Natural killer cell treated with Interleukin-12 subunit alpha and Interleukin-12 subunit beta and Interleukin-15 and Interleukin-18, amount 100 ng/mL, for 72 hours (primary cell): Measurements from ENCODE around the gene SEBOX. TPM values are rescaled to one million over a fixed set of nuclear protein-coding genes. Genes with fewer than 3 reads are reported as not detected.

Source experiments
- ATAC-seq, 2 donors: fragments of 150-1000 bp; cut with Tn5 transposase in 1 of 2; sonication (Bioruptor Pico), chemical (Tn5 transposase) in 1 of 2; 2 replicates each; pipeline ENCODE4 v1.10.0; 2021
- DNase-seq: peaks from one replicate; pipeline ENCODE4 v3.0.0; 2022; ENCODE audit warnings: low spot score
- H3K27ac Mint-ChIP-seq, 2 donors: 1 replicate in 1 of 2; 2 replicates in 1 of 2; pipeline ENCODE4 v1.8.0; 2022; ENCODE audit warnings: mixed read lengths in 2 of 2, mild to moderate bottlenecking in 1 of 2, moderate library complexity in 1 of 2
- H3K27me3 Mint-ChIP-seq, 2 donors: 1 replicate in 1 of 2; 2 replicates in 1 of 2; pipeline ENCODE4 v1.8.0; 2022; ENCODE audit warnings: mixed read lengths in 2 of 2
- H3K36me3 Mint-ChIP-seq: one replicate; pipeline ENCODE4 v1.8.0; 2022; ENCODE audit warnings: mixed read lengths
- H3K4me1 Mint-ChIP-seq, 2 donors: 1 replicate in 1 of 2; 2 replicates in 1 of 2; pipeline ENCODE4 v1.8.0; 2022; ENCODE audit warnings: low read depth in 2 of 2, mixed read lengths in 2 of 2, mild to moderate bottlenecking in 1 of 2
- H3K4me3 Mint-ChIP-seq: one replicate; pipeline ENCODE4 v1.8.0; 2022; ENCODE audit warnings: mixed read lengths
- H3K9me3 Mint-ChIP-seq: 2 replicates; pipeline ENCODE4 v1.8.0; 2022; ENCODE audit warnings: mixed read lengths
- total RNA-seq, 2 donors: library from RNA; stranded (reverse); gene quantifications; one replicate each; pipeline ENCODE4 v1.2.3, GENCODE V29; 2022

The SEBOX gene
- total RNA-seq, 2 donors from 2014 or later = not detected

GRCh38 chr17:28398280-28398981 lies 33.4 kb upstream of the SEBOX start:
- Mint-ChIP-seq H3K4me3 (no peak overlapping the region), H3K27ac (peak overlapping the region in 1 of 2 donors; percentile 33), H3K27me3 (no peaks in the 10 kb centered on the region), H3K36me3 (no peaks in the 10 kb centered on the region), H3K4me1 (peaks cover 0 to 4% of the 10 kb centered on the region in 2 donors), H3K9me3 (no peaks in the 10 kb centered on the region)
- no peak for DNase-seq
- no peak for ATAC-seq

DNA sequence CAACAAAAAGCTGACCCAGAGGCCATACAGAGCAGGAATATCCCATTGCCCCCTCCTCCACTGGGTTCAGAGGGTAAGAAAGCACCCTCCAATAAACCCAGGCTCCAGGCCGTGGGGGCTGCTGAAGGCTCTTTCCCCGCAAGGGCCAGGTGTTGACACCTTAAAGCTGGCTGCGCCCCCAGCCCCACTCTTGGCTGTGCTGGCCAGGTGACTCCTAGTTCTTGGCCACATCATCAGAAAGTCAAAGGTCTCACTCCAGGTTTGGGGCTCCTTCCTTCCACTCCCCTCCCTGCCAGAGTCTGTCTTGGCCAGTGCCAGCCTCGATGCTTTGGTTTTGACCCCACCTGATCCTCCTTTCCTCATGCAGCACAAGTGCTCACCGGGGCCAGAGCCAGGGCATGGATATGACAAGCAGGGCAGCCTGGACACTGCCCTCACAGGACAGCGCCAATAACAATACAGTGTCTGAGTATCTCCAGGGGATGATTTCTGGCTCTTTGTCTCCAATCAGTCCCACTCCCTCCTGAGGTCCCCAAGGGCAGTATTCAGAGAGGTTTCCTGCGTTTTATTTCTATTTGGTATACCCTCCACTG lies 32.8 kb upstream of the SEBOX start:
- peaks cover 0 to 4% of the 10 kb centered on the region in 2 donors for H3K4me1 Mint-ChIP-seq
- no peaks in the 10 kb centered on the region for H3K36me3 Mint-ChIP-seq
- H3K9me3 Mint-ChIP-seq = no peaks in the 10 kb centered on the region
- ATAC-seq (no peak), DNase-seq (no peak)
- H3K27ac Mint-ChIP-seq = peak overlapping the region in 1 of 2 donors; percentile 33
- no peaks in the 10 kb centered on the region for H3K27me3 Mint-ChIP-seq
- no peak overlapping the region for H3K4me3 Mint-ChIP-seq

DNA sequence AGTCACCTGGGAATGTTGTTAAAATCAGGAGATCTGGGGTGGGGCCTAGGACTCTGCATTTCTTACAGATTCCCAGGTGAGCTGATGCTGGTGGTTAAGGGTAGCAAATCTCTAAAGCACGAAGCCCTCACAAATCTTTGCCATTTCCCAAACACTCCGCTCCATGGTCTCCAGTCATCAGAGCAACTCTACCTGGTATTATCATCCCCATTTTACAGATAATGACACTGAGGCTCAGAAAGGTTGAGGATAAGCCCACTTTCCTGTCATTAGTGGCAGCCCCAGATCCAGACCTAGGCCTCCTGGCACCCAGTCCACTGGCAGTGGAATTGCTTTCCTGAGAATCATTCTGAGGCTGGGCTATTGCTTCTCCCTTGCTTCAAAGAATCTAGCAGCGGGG lies 32.3 kb upstream of the SEBOX start:
- H3K36me3 Mint-ChIP-seq = no peaks in the 10 kb centered on the region
- DNase-seq (no peak), ATAC-seq (no peak)
- no peak overlapping the region for H3K27ac Mint-ChIP-seq
- H3K4me3 Mint-ChIP-seq = no peak overlapping the region
- peaks cover 0 to 4% of the 10 kb centered on the region in 2 donors for H3K4me1 Mint-ChIP-seq
- no peaks in the 10 kb centered on the region for H3K27me3 Mint-ChIP-seq
- no peaks in the 10 kb centered on the region for H3K9me3 Mint-ChIP-seq

DNA sequence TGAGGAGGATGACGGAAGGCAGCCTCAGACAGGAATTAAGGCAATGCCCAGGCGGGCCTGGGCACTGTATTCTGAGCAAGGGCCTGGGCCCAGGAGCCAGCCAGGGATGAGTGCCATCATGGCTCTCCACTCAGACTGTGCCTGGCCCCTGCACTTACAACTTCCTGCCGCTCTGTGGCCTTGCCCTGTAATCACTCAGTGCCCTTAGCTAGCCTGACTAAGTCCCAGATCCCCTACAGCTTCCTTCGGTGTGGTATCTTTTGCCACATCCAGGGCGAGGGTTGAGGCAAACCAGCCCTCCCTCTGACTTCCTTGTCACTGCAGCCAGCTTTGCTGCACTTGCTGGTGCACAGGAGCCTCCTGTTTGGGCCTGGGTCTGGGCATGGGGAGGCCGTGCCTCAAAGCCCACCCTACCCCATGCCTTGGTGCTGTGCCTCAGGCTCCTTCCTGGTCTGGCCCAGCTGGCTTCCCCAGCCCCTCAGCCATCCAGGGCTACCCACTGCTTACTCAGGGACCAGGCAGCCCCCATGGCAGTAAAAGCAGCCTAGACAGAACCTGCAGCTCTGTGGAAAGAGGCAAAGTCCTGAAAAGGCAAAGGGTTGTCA lies 31.7 kb upstream of the SEBOX start:
- no peaks in the 10 kb centered on the region for H3K36me3 Mint-ChIP-seq
- DNase-seq (no peak), ATAC-seq (no peak)
- no peaks in the 10 kb centered on the region for H3K9me3 Mint-ChIP-seq
- H3K4me1 Mint-ChIP-seq = peaks cover 0 to 4% of the 10 kb centered on the region in 2 donors
- no peak overlapping the region for H3K27ac Mint-ChIP-seq
- H3K27me3 Mint-ChIP-seq = no peaks in the 10 kb centered on the region
- H3K4me3 Mint-ChIP-seq = no peak overlapping the region

- ATAC-seq = no peak
- H3K27me3 Mint-ChIP-seq = no peaks in the 10 kb centered on the region
- H3K4me3 Mint-ChIP-seq = no peak overlapping the region
- H3K27ac Mint-ChIP-seq = no peak overlapping the region
- no peak for DNase-seq
- no peaks in the 10 kb centered on the region for H3K9me3 Mint-ChIP-seq
- peaks cover 0 to 4% of the 10 kb centered on the region in 2 donors for H3K4me1 Mint-ChIP-seq
- H3K36me3 Mint-ChIP-seq = no peaks in the 10 kb centered on the region
Observed at GRCh38 chr17:28395968-28396367, 31.0 kb upstream of the SEBOX start.

DNA sequence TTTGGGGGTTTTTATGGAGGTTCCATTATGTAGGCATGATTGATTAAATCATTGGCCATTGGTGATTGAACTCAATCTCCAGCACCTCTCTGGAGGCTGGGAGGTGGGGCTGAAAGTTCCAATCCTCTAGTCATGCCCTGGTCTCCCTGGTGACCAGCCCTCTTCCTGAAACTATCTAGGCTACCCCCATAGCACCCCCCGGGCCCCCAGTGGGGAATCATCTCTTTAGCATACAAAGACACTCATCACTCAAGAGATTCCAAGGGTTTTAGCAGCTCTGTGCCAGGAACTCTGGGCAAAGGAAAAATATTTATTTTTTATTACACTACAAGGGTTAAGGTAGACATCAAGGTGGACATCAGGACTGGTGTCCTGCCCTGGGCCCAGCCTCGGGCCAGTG lies 30.4 kb upstream of the SEBOX start:
- no peaks in the 10 kb centered on the region for H3K27me3 Mint-ChIP-seq
- ATAC-seq (no peak), DNase-seq (no peak)
- H3K4me3 Mint-ChIP-seq = no peak overlapping the region
- no peak overlapping the region for H3K27ac Mint-ChIP-seq
- peaks cover 3% of the 10 kb centered on the region for H3K36me3 Mint-ChIP-seq
- H3K4me1 Mint-ChIP-seq = peaks cover 0 to 4% of the 10 kb centered on the region in 2 donors
- H3K9me3 Mint-ChIP-seq = no peaks in the 10 kb centered on the region

DNA sequence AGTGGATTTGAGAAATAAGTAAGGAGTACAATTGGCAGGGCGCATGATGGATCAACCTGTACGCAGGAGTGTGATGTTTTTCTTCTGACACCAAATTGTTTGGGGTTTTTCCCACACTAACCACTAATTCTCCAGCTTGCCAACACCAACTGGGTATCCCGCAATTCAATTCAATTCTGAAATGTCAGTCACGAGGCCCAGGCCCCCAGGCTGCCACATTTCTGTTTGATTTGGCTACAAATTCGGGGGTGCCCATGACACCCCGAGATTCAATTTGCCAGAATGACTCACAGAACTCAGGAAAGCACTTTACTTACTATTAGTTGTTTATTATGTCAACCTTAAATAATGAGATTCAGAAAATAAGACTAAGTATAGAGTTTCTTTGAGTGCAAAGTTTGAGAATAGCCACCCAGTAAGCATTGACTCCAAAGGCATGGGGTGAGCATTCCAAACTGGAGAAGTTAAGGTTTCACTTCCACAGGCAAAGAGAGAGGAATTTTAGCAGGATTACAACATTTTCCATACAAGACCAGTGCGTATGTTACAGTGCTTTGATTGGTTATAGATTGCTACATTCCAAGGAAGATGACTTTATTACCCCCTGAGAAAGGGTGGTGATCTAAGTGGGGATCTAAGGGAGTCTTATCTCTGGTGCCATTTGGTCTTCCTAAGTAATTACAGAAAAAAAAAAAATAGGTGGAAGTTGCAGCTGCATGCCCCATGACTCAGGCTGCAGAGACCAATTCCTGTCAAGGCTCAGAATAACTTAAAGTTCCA lies 29.5 kb upstream of the SEBOX start:
- no peak overlapping the region for H3K4me3 Mint-ChIP-seq
- no peaks in the 10 kb centered on the region for H3K27me3 Mint-ChIP-seq
- peaks cover 0 to 4% of the 10 kb centered on the region in 2 donors for H3K4me1 Mint-ChIP-seq
- no peak for ATAC-seq
- H3K9me3 Mint-ChIP-seq = no peaks in the 10 kb centered on the region
- peaks cover 10% of the 10 kb centered on the region for H3K36me3 Mint-ChIP-seq
- no peak for DNase-seq
- no peak overlapping the region for H3K27ac Mint-ChIP-seq

DNA sequence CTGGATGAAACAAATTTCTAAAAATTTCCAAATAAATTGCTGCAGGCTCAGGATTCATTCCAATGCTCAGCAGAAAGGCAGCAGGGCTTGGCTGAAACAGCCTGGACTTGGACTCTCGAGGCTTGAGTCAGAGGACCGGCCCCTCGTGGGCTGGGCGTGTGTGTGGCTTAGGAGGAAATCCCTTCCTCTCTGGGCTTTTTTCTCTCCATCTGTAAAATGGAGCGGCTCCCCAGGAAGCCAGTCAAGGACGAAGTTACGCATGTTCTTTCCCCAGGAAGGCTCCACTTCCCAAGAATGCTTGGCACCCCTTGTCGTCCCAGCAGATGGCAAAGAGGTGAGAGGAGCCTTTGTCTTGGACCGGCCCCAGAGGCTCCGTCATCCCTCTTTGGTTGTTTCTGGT lies 27.5 kb upstream of the SEBOX start:
- ATAC-seq (no peak), DNase-seq (no peak)
- H3K4me3 Mint-ChIP-seq = no peak overlapping the region
- H3K9me3 Mint-ChIP-seq = no peaks in the 10 kb centered on the region
- H3K36me3 Mint-ChIP-seq = peaks cover 10% of the 10 kb centered on the region
- no peaks in the 10 kb centered on the region for H3K27me3 Mint-ChIP-seq
- peaks cover 0 to 4% of the 10 kb centered on the region in 2 donors for H3K4me1 Mint-ChIP-seq
- H3K27ac Mint-ChIP-seq = no peak overlapping the region

- no peak for ATAC-seq
- Mint-ChIP-seq H3K27me3 (no peaks in the 10 kb centered on the region), H3K4me3 (no peak overlapping the region), H3K9me3 (no peaks in the 10 kb centered on the region), H3K4me1 (peaks cover 0 to 4% of the 10 kb centered on the region in 2 donors), H3K36me3 (peaks cover 10% of the 10 kb centered on the region), H3K27ac (peak overlapping the region in 1 of 2 donors; percentile 28)
- no peak for DNase-seq
Observed at GRCh38 chr17:28391401-28391800, 26.4 kb upstream of the SEBOX start.

- Mint-ChIP-seq H3K27me3 (no peaks in the 10 kb centered on the region), H3K36me3 (peaks cover 10% of the 10 kb centered on the region), H3K4me1 (peaks cover 0 to 4% of the 10 kb centered on the region in 2 donors), H3K4me3 (no peak overlapping the region), H3K27ac (peak overlapping the region in 1 of 2 donors; percentile 28), H3K9me3 (no peaks in the 10 kb centered on the region)
- ATAC-seq (no peak), DNase-seq (no peak)
Observed at GRCh38 chr17:28390984-28391383, 26.0 kb upstream of the SEBOX start.

GRCh38 chr17:28390563-28390962 lies 25.6 kb upstream of the SEBOX start:
- Mint-ChIP-seq H3K27ac (no peak overlapping the region), H3K4me1 (peaks cover 0 to 4% of the 10 kb centered on the region in 2 donors), H3K36me3 (peaks cover 10% of the 10 kb centered on the region)

GRCh38 chr17:28390141-28390540 lies 25.1 kb upstream of the SEBOX start:
- Mint-ChIP-seq H3K36me3 (peaks cover 10% of the 10 kb centered on the region), H3K4me1 (peaks cover 0 to 8% of the 10 kb centered on the region in 2 donors), H3K9me3 (no peaks in the 10 kb centered on the region), H3K27ac (no peak overlapping the region), H3K27me3 (no peaks in the 10 kb centered on the region), H3K4me3 (no peak overlapping the region)
- no peak for DNase-seq
- no peak for ATAC-seq

More at GRCh38 chr17:28390563-28390962, 25.6 kb upstream of the SEBOX start:
- H3K27me3 Mint-ChIP-seq = no peaks in the 10 kb centered on the region
- no peak overlapping the region for H3K4me3 Mint-ChIP-seq
- no peaks in the 10 kb centered on the region for H3K9me3 Mint-ChIP-seq
- DNase-seq (no peak), ATAC-seq (no peak)

GRCh38 chr17:28388106-28388505 lies 23.1 kb upstream of the SEBOX start:
- Mint-ChIP-seq H3K9me3 (no peaks in the 10 kb centered on the region), H3K27me3 (no peaks in the 10 kb centered on the region), H3K36me3 (peaks cover 10% of the 10 kb centered on the region), H3K4me3 (no peak overlapping the region), H3K4me1 (peaks cover 11 to 13% of the 10 kb centered on the region in 2 donors), H3K27ac (no peak overlapping the region)
- DNase-seq = no peak
- no peak for ATAC-seq

DNA sequence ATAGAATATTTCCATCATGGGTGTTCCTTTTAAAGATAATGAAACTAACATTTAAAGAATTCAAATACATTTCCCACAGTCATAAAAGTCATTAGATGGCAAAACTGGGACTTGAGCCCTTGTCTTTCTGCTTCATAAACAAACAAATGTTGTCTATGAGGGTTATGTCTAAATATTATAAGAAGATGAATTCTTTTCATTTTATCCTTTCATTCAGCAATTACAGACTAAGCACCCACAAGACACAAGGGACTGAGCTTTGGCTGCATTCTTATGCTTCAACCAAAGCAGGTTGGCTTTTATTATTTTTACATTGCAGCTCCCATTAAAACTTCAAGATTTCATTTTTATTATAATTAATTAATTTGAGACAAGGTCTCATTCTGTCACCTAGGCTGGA lies 21.4 kb upstream of the SEBOX start:
- H3K4me3 Mint-ChIP-seq = no peak overlapping the region
- H3K4me1 Mint-ChIP-seq = peaks cover 11 to 16% of the 10 kb centered on the region in 2 donors

More for the DNA sequence above, 21.4 kb upstream of the SEBOX start:
- ATAC-seq = no peak
- H3K27me3 Mint-ChIP-seq = peaks cover 0 to 6% of the 10 kb centered on the region in 2 donors
- DNase-seq = no peak
- H3K27ac Mint-ChIP-seq = no peak overlapping the region
- H3K9me3 Mint-ChIP-seq = no peaks in the 10 kb centered on the region
- H3K36me3 Mint-ChIP-seq = peaks cover 10% of the 10 kb centered on the region
